NCI-H446 treated with DMSO at 0.1 percent for 48 hours (cell line): ENCODE measurements around the gene SLC12A8.

Experiments
- DNase-seq: peaks from one replicate; lab custom pipeline; 2025; lab: John Stamatoyannopoulos, UW

SLC12A8 gene

GRCh38 chr3:125186261-125186787, 26.2 kb downstream of the SLC12A8 start:
- DNase-seq: no peak

GRCh38 chr3:125185805-125186204, 26.7 kb downstream of the SLC12A8 start:
- no peak for DNase-seq

- DNase-seq: peak; percentile 15
These were observed 32.7 kb downstream of the SLC12A8 start for GRCh38 chr3:125179884-125180240.

- DNase-seq: no peak
These were observed 33.2 kb downstream of the SLC12A8 start for GRCh38 chr3:125179143-125179883.

- no peak for DNase-seq
These were observed 34.8 kb downstream of the SLC12A8 start for GRCh38 chr3:125177746-125178145.

GRCh38 chr3:125175295-125176078, 37.1 kb downstream of the SLC12A8 start:
- no peak for DNase-seq

- DNase-seq: no peak
These were observed 40.2 kb downstream of the SLC12A8 start for GRCh38 chr3:125172346-125172745.

- no peak for DNase-seq
These were observed 43.7 kb downstream of the SLC12A8 start for GRCh38 chr3:125168711-125169393.

- DNase-seq: no peak
These were observed 45.9 kb downstream of the SLC12A8 start for GRCh38 chr3:125166599-125167136.

- DNase-seq: no peak
These were observed 46.5 kb downstream of the SLC12A8 start for GRCh38 chr3:125165948-125166553.

GRCh38 chr3:125165189-125165947, 47.2 kb downstream of the SLC12A8 start:
- DNase-seq: no peak

GRCh38 chr3:125163739-125164601, 48.6 kb downstream of the SLC12A8 start:
- DNase-seq: no peak

- no peak for DNase-seq
These were observed 50.8 kb downstream of the SLC12A8 start for GRCh38 chr3:125161607-125162219.

GRCh38 chr3:125160606-125161371, 51.8 kb downstream of the SLC12A8 start:
- DNase-seq: peak; percentile 28

- no peak for DNase-seq
These were observed 55.4 kb downstream of the SLC12A8 start for GRCh38 chr3:125157183-125157582.

GRCh38 chr3:125156456-125156855, 56.1 kb downstream of the SLC12A8 start:
- no peak for DNase-seq

GRCh38 chr3:125154800-125155269, 57.7 kb downstream of the SLC12A8 start:
- no peak for DNase-seq

GRCh38 chr3:125154110-125154509, 58.4 kb downstream of the SLC12A8 start:
- DNase-seq: no peak

- DNase-seq: peak; percentile 23
These were observed 59.6 kb downstream of the SLC12A8 start for GRCh38 chr3:125152951-125153350.
